IPS-15b (cell line): Measurements from ENCODE around the gene CDK12.

Experiments used
- H3K27me3 ChIP-seq: one replicate; pipeline ENCODE4 v1.6.1; 2013; ENCODE audit warnings: low read length; ENCODE audit not compliant: control insufficient read depth, insufficient read depth
- H3K36me3 ChIP-seq: one replicate; pipeline ENCODE4 v1.6.1; 2013; ENCODE audit warnings: low read length; ENCODE audit not compliant: control insufficient read depth, insufficient read depth
- H3K4me1 ChIP-seq: one replicate; pipeline ENCODE4 v1.6.1; 2013; ENCODE audit warnings: mild to moderate bottlenecking, low read length; ENCODE audit not compliant: control insufficient read depth, insufficient read depth
- H3K4me3 ChIP-seq: one replicate; pipeline ENCODE4 v1.5.1; 2013; ENCODE audit warnings: low read depth, low read length
- H3K9ac ChIP-seq: one replicate; pipeline ENCODE4 v1.6.1; 2013; ENCODE audit warnings: low read depth, mild to moderate bottlenecking, low read length
- H3K9me3 ChIP-seq: one replicate; pipeline ENCODE4 v1.6.1; 2013; ENCODE audit warnings: mild to moderate bottlenecking, low read length; ENCODE audit not compliant: control insufficient read depth, insufficient read depth

Gene CDK12

DNA sequence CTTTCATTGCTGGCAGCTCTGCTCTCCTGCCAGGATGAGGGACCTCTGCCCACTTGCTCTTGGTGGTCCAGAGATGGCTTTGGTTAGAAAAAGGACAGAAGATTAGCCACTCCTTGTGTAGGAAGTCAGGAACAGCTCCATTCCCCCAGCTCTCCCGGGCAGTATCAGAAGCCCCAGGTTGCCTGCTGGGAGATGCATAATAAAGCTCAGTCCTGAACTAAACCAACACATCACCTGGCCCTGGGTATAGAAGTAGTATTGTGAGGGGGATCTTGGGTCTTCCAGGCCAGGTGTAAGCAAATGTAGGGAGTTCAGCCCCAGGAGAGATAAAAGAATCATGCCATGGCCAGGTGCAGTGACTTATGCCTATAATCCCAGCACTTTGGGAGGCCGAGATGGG lies 94.1 kb downstream of the CDK12 start:
- no peaks in the 10 kb centered on the region for H3K27me3 ChIP-seq
- peaks cover 6% of the 10 kb centered on the region for H3K4me1 ChIP-seq
- H3K36me3 ChIP-seq, result no peaks in the 10 kb centered on the region
- no peak overlapping the region for H3K4me3 ChIP-seq
- no peaks in the 10 kb centered on the region for H3K9me3 ChIP-seq
- H3K9ac ChIP-seq, result no peak overlapping the region

DNA sequence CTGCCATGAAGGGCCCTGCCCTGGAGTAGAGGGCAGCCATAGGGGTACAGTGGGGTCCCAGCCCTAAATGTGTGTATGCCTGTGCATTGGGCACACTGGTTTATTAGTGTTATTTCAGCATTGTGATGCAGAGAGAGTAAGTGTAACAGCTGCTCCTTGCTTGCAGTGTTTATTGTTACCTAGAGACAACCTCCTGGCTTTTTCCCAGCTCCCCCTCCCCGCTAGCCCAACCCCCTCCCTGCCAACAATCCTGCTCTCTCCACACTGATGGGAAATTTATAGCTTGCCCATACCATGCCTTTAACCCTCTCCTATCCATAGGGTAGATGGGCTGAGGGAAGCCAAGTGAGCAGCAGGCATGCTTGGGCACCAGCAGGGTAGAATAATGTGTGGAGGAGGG lies 95.1 kb downstream of the CDK12 start:
- Histone ChIP-seq H3K9ac (no peak overlapping the region), H3K4me3 (no peak overlapping the region), H3K36me3 (no peaks in the 10 kb centered on the region), H3K4me1 (peaks cover 6% of the 10 kb centered on the region), H3K27me3 (no peaks in the 10 kb centered on the region), H3K9me3 (no peaks in the 10 kb centered on the region)

DNA sequence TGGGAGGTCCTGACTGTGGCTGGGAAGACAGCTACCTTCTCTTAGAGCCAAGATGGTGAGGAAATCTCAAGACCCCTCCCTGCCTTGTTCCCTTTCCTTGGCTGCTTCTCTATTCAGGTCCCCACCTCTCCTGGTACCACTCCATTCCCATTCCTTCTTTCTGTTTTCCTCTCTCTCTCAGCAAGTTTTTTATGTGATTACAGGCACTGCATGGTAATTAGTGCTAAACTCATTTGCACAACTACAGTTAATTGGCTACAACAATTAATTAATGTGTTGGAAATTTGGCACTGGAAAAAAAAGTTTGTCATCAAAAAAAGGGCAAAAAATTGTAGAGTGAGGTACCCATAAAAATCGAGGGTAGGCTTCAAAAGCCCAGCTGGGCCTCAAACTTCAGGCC lies 101.1 kb downstream of the CDK12 start:
- Histone ChIP-seq H3K9me3 (no peaks in the 10 kb centered on the region), H3K36me3 (no peaks in the 10 kb centered on the region), H3K4me1 (peaks cover 9% of the 10 kb centered on the region), H3K4me3 (no peak overlapping the region), H3K27me3 (no peaks in the 10 kb centered on the region), H3K9ac (no peak overlapping the region)

DNA sequence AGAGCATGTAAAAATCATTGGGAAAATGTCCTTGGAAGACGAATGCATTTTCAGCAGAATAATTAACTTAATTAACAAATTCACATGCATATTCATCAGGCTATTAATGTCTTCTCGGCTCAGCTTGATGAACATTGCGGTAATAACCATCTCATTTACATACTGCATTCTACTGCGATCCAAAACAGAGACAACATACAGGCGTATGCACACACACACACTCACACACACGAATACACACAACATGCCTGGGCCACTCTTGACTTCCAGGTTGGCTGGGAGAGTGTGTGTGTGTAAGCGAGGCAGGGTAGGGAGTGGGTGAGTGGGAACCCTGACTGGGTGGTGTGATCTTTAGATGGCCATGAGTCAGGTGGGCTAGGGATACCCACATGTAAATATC lies 101.7 kb downstream of the CDK12 start:
- Histone ChIP-seq H3K9ac (no peak overlapping the region), H3K4me1 (peaks cover 9% of the 10 kb centered on the region), H3K9me3 (no peaks in the 10 kb centered on the region), H3K4me3 (no peak overlapping the region), H3K27me3 (no peaks in the 10 kb centered on the region), H3K36me3 (no peaks in the 10 kb centered on the region)

DNA sequence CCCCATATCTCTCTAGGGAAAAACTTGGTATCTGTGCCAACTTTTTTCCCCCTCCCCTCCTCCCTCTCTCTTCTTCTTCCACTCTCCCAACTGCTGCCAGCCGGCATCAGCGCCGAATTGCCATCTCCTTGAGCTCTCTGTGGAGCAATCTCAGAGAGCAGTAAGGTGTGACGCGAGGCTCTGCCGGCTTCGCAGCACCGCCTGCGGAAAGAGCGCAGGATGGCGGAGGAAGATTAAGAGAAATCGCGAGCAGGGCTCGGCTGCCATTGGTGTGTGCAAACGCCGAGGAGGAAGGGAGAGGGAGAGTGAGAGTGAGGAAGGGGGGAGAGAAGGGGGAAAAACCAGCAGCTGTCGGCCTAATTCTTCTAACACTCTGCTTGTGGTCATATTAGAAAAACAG lies 102.2 kb downstream of the CDK12 start:
- Histone ChIP-seq H3K9ac (no peak overlapping the region), H3K4me3 (peak overlapping the region; percentile 27), H3K27me3 (no peaks in the 10 kb centered on the region), H3K4me1 (peaks cover 9% of the 10 kb centered on the region), H3K36me3 (no peaks in the 10 kb centered on the region), H3K9me3 (no peaks in the 10 kb centered on the region)

DNA sequence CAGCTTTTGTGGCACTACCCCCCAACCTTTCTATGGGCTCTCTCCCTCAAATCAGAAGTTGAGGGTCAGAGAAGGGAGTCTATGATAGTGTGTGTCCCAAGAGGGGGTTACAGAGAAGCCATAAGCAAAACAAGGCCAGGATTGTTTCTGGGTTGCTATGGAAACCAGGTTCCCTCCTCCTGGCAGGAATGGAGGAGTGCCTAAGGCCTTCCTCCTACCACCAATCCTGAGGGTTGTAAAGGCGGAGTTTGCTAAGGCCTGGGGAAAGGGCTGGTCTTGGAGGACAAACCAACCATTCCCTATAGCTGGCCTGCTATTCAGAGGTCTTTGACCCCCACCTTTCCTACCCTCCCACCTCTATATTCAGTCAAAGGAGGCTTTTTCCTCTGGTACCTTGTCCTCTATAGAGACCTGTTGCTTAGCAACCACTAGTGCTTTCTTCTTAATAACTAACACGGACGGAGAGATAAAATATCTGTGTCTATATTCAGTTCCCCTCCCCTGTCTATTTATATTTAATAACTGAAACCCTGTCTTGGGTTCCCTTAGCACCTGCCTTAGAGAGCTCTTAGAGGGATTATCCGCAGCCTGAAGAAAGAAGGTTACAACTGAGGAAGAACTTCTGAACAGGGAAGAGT lies 103.0 kb downstream of the CDK12 start:
- no peaks in the 10 kb centered on the region for H3K9me3 ChIP-seq
- H3K4me3 ChIP-seq, result peak overlapping the region; percentile 27
- H3K36me3 ChIP-seq, result no peaks in the 10 kb centered on the region
- peaks cover 9% of the 10 kb centered on the region for H3K4me1 ChIP-seq
- H3K27me3 ChIP-seq, result no peaks in the 10 kb centered on the region
- no peak overlapping the region for H3K9ac ChIP-seq

DNA sequence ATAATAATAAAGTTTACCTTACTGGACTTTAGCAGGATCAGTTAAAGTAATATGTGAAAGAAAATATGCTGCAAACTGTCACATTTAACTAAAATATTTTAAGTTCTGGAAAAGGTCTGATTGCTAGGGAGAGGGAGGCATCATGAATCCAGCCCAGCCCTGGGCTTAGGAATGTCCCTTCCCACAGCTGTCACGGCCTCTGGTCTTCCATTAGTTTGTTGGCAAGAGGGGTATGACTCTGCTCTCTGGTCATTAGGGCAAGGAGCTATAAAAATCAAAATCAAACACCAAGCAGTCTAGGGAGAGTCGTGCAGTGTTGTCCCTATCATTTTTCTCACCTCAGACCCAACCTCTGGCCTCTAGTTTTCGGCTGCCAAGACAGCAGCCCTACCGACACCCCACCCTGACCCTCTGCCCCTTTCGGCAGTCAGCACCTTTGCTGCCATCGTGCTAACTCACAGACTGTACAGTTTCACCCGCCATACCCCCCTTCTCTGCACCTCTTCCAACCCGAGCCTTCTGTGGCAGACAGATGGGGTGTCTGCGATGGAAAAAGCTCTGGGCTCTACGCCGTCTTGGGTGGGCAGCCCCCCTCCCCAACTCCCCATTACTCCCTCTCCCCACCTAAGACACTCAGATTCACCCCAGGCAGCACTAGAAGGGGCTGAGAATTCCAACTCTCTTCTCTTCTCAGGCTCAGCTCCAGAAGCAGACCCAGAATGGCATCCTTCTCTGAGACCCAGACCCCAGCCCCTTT lies 105.0 kb downstream of the CDK12 start:
- H3K27me3 ChIP-seq, result no peaks in the 10 kb centered on the region
- H3K36me3 ChIP-seq, result no peaks in the 10 kb centered on the region
- no peak overlapping the region for H3K9ac ChIP-seq
- peaks cover 9% of the 10 kb centered on the region for H3K4me1 ChIP-seq
- no peak overlapping the region for H3K4me3 ChIP-seq
- H3K9me3 ChIP-seq, result no peaks in the 10 kb centered on the region

DNA sequence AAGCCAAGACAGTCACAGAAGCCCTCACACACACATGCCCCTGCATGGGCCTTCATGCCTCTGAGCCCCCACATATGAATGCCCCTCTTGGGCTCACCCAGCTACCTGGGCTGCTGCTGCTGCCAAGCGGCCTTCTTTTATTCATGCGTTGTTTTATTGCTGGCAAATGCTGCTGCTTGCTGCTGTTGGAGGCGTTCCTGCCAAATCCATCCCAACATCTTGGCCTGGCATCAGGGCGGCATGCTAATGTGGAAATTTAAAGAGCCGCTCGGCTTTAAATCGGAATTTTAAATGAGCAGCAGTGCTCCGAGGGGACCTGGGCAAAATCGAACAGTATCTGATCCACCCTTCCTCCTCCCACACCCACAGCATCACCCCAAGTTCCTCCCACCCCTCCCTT lies 107.4 kb downstream of the CDK12 start:
- Histone ChIP-seq H3K27me3 (peaks cover 3% of the 10 kb centered on the region), H3K4me3 (no peak overlapping the region), H3K9me3 (no peaks in the 10 kb centered on the region), H3K9ac (no peak overlapping the region), H3K36me3 (no peaks in the 10 kb centered on the region), H3K4me1 (peaks cover 4% of the 10 kb centered on the region)

DNA sequence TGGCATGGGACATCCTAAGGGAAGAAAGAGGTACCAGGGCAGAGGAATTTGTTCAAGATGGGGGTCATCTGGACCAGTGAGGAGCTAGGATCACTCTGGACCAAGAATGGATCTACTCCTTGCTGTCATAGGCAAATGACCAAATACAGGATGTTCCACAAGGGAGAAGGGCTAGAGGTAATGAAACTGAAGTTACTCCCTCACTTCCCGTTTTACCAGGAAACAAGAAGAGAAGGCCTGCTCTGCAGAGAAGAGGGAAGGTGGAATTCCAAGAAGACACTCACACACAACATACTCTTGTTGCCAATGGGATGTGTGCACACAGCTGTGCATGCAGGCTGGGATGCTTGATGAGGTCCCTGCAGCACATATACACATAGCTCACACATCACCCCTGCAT lies 107.8 kb downstream of the CDK12 start:
- no peak overlapping the region for H3K4me3 ChIP-seq
- H3K4me1 ChIP-seq, result no peaks in the 10 kb centered on the region
- H3K9ac ChIP-seq, result no peak overlapping the region
- H3K9me3 ChIP-seq, result no peaks in the 10 kb centered on the region
- H3K27me3 ChIP-seq, result peaks cover 3% of the 10 kb centered on the region
- no peaks in the 10 kb centered on the region for H3K36me3 ChIP-seq

DNA sequence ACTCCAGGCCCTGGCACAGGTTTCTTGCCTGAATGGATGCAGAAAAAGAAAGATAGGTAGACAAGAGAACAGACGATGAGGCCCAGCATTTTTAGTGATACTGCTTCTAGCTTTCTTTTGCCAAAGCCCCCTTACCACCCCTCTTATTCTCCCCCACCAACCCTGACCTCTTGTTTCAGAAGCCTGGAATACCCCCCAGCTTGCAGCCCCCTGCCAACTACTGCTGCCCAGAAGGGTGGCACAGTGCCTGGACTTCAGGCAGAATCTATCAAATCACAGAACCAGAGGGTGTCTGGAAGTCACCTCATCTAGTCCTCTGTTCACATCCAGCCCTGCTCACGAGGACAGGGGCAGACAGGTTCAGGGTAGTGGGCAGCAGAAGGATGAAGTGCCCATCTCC lies 110.8 kb downstream of the CDK12 start:
- Histone ChIP-seq H3K4me1 (peaks cover 2% of the 10 kb centered on the region), H3K36me3 (no peaks in the 10 kb centered on the region), H3K27me3 (peaks cover 10% of the 10 kb centered on the region), H3K9ac (no peak overlapping the region), H3K9me3 (no peaks in the 10 kb centered on the region), H3K4me3 (no peak overlapping the region)

DNA sequence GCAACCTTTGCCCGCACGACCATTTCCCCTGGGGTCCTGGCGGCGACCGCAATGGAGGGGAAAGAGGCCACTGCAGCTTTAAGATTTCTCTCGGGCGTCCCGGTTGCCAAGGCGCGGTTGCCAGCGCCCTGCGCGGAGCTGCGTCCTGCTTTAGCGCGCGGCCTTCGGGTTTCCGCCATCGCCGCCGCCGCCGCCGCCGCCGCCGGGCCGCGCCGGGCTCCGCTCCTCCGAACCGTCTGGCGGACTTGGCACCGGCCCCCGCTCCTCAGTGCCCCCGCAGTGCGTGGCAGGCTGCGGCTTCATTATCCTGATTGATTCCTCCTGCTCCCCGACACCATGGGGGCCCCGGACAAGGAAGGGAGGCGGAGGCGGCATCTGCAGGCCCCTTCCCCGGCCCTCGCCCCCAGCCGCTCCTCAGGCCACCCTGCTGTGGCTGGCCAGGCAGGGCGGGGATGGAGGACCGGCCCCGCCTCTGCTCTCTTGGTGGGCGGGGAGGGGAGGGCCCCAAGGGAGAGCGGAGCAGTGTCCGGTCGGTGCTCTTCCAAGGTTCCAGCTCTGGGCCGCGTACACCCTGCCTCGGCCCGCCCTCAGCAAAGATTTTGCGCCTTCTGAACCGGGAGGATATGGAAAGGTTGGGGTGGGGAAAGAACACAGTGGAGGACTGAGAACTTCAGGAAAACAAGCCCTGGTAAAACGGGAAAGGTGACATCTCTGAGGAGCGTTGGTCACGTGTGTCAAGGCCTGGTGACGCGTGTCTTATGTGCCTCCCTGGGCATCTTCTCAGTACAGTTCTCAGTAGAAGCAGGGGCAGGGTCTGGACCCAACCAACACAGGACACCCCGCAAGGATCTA lies 112.4 kb downstream of the CDK12 start:
- peak overlapping the region; percentile 24 for H3K9ac ChIP-seq
- peak overlapping the region; percentile 71 for H3K4me3 ChIP-seq
- H3K4me1 ChIP-seq, result peaks cover 4% of the 10 kb centered on the region
- H3K36me3 ChIP-seq, result no peaks in the 10 kb centered on the region
- H3K27me3 ChIP-seq, result peaks cover 15% of the 10 kb centered on the region
- H3K9me3 ChIP-seq, result no peaks in the 10 kb centered on the region
